Heart left ventricle (tissue), 16 donors: ENCODE measurements around the gene ST6GALNAC1. TPM values are rescaled to one million over a fixed set of nuclear protein-coding genes. Genes with fewer than 3 reads are reported as not detected.

Source experiments
- ATAC-seq, 4 donors: fragments of 200-7000 bp; cut with Tn5 transposase; one replicate each; pipeline ENCODE4 v1.9.1; 2020 to 2022; ENCODE audit warnings: moderate library complexity in 4 of 4, mild to moderate bottlenecking in 3 of 4, moderate number of reproducible peaks in 1 of 4
- DNase-seq, 5 donors: peaks; one replicate each; pipeline ENCODE4 v3.0.0-alpha.2; 2020
- H3K27ac ChIP-seq, 12 donors: fragments of 200-600 bp; sonication (generic) in 4 of 12; one replicate each; pipeline versions ENCODE4 v1.5.0 to v1.8.0; 2016 to 2022; ENCODE audit warnings: mild to moderate bottlenecking in 2 of 12
- H3K27me3 ChIP-seq, 9 donors: fragments of 200-600 bp; sonication (generic) in 2 of 9; one replicate each; pipeline versions ENCODE4 v1.5.1 to v1.8.0; 2016 to 2022; ENCODE audit warnings: mild to moderate bottlenecking in 3 of 9
- H3K36me3 ChIP-seq, 9 donors: fragments of 200-600 bp; sonication (generic) in 2 of 9; one replicate each; pipeline versions ENCODE4 v1.5.0 to v1.8.0; 2018 to 2022; ENCODE audit warnings: mild to moderate bottlenecking in 2 of 9
- H3K4me1 ChIP-seq, 12 donors: fragments of 200-600 bp; sonication (generic) in 4 of 12; one replicate each; pipeline versions ENCODE4 v1.5.0 to v1.8.0; 2016 to 2022; ENCODE audit warnings: mild to moderate bottlenecking in 3 of 12
- H3K4me3 ChIP-seq, 12 donors: fragments of 200-600 bp; sonication (generic) in 4 of 12; one replicate each; pipeline versions ENCODE4 v1.5.0 to v1.8.0; 2017 to 2022; ENCODE audit warnings: mild to moderate bottlenecking in 9 of 12, moderate library complexity in 4 of 12
- H3K9me3 ChIP-seq, 12 donors: fragments of 200-600 bp; sonication (generic) in 4 of 12; one replicate each; pipeline versions ENCODE4 v1.5.0 to v1.8.0; 2016 to 2022; ENCODE audit warnings: mild to moderate bottlenecking in 1 of 12
- POLR2A ChIP-seq, 2 donors: fragments of 450-650 bp; IDR thresholded peaks; one replicate each; pipeline ENCODE4 v1.6.1; 2017; ENCODE audit warnings: antibody characterized with exemption in 2 of 2, mild to moderate bottlenecking in 2 of 2, moderate library complexity in 2 of 2
- WGBS, 4 donors: extraction: QIAGEN DNeasy Blood & Tissue Kit in 2 of 4; methylation state at CpG; one replicate each; pipeline versions ENCODE4 v1.1.5 to v1.1.7; 2013 to 2018; 5-methylcytosine and 5-hydroxymethylcytosine counted together
- intact Hi-C, 10 donors: fragments of 100-400 bp; cut with DNase I; formaldehyde crosslinking; loops; one replicate each; pipeline versions ENCODE4 v1.11.1 to v1.14.2; 2022
- polyA plus RNA-seq, 2 donors: library from polyadenylated mRNA; stranded (reverse); fragments of 200-250 nt; gene quantifications; one replicate each; pipeline ENCODE4 v1.2.3, GENCODE V29; 2013
- total RNA-seq, 9 donors: library from RNA; depleted of rRNA in 2 of 9; stranded (reverse); fragments of >200 nt in 2 of 9; fragmentation: NEBNext Ultra II Directional in 3 of 9; extraction: Animal tissue kit (Norgen Biotek cat#: 25700) in 3 of 9; gene quantifications; one replicate each; pipeline versions ENCODE4 v1.1.0 to v1.2.4, GENCODE V29; 2016 to 2023
- TF ChIP-seq, protein P1 (sequence below), 12 donors: fragments of 200-600 bp; sonication (generic) in 4 of 12; IDR thresholded peaks; one replicate each; pipeline versions ENCODE4 v1.5.0 to v1.8.0; 2018 to 2022; ENCODE audit warnings: antibody characterized with exemption in 12 of 12, mild to moderate bottlenecking in 5 of 12
- donor health status: ischemic (EF 13 %, LVEDD 7.1; RV severe dilation, severe dysfunction).
- donor health status: healthy with polysubstance abuse.
- donor health status: DM: no; HTN: yes; CAD: no.
- donor health status: DM: no; HTN: no; CAD: no.
- donor health status: ischemic (EF 25% LVEDD 6.9; RV normal size, moderate dysfunction).
- donor health status: ischemic (EF 25% LVEDD 5.7; RV mildly dilated, moderate dysfunction).
- donor health status: healthy.
- donor health status: DM: yes; HTN: yes; CAD: no.
- donor health status: ischemic (EF 35%, LVEDD 5.7; RV mildly dilated, moderate dysfunction).
- donor health status: nonischemic (EF 11% LVEDD 7.7; RV severe dilation, severe dysfunction).
- donor health status: DM: yes; HTN: yes; CAD: no.
- donor health status: PGD.
- donor health status: ischemic (EF 29% LVEDD 5.4; RV normal size, mild dysfunction).
- donor health status: nonischemic (EF 23%, LVEDD 6.1; RV moderate dilation, normal function).

Gene ST6GALNAC1
- total and polyA plus RNA-seq, 11 donors, result 1.7 to 10.3 (median 3.5) TPM

DNA sequence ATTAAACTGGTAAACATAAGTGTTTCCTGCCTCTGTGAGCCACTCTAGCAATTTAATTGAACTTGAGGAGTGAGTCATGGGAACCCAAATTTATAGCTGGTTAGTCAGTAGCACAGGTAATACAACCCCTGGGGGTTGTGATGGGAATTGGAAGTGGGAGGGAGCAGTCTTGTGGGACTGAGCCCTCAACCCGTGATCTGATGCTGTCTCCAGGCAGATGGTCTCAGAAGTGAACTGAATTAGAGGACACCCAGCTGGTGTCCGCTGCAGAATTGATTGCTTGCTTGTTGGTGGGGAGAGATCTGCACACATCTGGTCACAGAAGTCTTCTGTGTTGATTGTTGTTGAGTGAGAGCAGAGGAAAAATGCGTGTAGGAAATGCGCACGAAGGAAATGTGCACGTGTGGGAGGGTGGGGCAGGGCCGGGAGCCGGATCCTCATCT, 50.2 kb downstream of the ST6GALNAC1 start:
- H3K36me3 ChIP-seq, result no peaks in the 10 kb centered on the region
- no peak for DNase-seq
- ATAC-seq, result peak in 1 of 4 donors; percentile 9
- H3K9me3 ChIP-seq, result no peaks in the 10 kb centered on the region
- no peak overlapping the region for H3K27ac ChIP-seq
- no peak overlapping the region for H3K4me3 ChIP-seq
- H3K4me1 ChIP-seq, result peaks cover 0 to 13% (median 0%) of the 10 kb centered on the region in 12 donors
- TF ChIP-seq, protein P1, sequence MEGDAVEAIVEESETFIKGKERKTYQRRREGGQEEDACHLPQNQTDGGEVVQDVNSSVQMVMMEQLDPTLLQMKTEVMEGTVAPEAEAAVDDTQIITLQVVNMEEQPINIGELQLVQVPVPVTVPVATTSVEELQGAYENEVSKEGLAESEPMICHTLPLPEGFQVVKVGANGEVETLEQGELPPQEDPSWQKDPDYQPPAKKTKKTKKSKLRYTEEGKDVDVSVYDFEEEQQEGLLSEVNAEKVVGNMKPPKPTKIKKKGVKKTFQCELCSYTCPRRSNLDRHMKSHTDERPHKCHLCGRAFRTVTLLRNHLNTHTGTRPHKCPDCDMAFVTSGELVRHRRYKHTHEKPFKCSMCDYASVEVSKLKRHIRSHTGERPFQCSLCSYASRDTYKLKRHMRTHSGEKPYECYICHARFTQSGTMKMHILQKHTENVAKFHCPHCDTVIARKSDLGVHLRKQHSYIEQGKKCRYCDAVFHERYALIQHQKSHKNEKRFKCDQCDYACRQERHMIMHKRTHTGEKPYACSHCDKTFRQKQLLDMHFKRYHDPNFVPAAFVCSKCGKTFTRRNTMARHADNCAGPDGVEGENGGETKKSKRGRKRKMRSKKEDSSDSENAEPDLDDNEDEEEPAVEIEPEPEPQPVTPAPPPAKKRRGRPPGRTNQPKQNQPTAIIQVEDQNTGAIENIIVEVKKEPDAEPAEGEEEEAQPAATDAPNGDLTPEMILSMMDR (IDR thresholded peaks at IDR 0.05), result no peak
- TF ChIP-seq POLR2A (IDR thresholded peaks at IDR 0.05), result no peak
- peaks cover 0 to 10% (median 0%) of the 10 kb centered on the region in 9 donors for H3K27me3 ChIP-seq
- intact Hi-C loops, result no loop called here
- WGBS, 4 donors, result 59 to 70% (median 67%) methylated on average over 8 of the region's 8 CpGs

DNA sequence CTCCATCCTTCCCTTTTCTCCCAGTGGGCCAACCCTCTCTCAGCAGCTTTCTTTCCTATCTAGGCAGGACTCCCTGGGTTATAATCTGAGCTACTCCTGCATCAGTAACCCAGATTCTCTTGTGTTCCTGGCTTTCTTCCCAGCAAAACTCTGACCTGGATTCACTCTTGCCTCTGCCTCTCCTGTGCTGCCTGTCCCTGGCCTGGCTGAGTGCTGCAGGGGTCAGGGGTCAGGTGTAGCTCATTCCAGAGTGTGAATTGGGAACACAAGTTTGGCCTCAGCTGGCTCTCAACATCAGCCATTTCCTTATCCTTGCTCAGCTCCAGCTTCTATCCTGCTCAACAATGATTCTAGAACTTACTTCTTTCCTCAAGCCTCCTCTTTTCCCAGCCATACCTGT, 55.4 kb downstream of the ST6GALNAC1 start:
- DNase-seq (no peak), ATAC-seq (no peak)
- TF ChIP-seq, protein P1 (IDR thresholded peaks at IDR 0.05), result no peak
- TF ChIP-seq POLR2A (IDR thresholded peaks at IDR 0.05), result no peak
- Histone ChIP-seq H3K27me3 (peaks cover 0 to 43% (median 3%) of the 10 kb centered on the region in 9 donors), H3K36me3 (no peaks in the 10 kb centered on the region), H3K4me3 (no peak overlapping the region), H3K9me3 (no peaks in the 10 kb centered on the region), H3K27ac (no peak overlapping the region), H3K4me1 (peaks cover 0 to 25% (median 17%) of the 10 kb centered on the region in 12 donors)
- intact Hi-C loops, result loop anchor here in 3 of 10 donors (5.0 kb wide), 2 partner anchors 34 to 66 kb away; no protein-coding TSS in a partner anchor

DNA sequence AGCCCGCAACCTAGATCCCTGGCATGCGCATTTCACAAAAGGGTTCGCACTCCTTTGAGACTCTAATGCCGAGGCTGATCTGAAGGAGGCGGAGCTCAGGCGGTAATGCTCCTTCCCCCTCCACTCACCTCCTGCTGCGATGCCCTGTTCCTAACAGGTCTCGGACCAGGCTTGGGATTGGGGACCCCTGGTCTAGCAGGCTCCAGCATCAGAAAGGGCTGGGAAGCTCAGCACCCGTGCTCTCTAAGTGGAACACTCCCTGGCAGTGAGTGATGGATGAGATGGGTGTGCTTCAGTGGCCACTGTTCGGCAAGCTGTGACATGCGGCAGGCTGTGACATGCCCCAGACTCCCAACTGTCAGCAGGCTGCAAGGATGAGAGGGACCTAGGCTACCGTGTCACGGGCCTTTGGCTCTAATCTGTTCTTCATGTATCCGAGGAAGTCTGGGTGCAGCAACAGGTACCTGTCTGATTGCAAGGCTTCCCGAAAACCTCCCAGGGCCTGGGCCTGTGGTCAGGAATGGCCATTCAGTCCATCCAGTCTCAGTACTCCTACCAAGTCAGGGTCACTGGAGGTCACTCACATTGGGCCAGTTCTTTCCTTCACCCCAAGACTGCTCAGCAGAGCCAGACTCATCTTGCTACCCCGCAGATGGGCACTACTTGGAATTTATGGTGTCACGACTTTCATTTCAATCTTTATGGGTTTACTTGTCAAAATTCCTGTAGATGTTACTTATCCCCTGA, 56.6 kb downstream of the ST6GALNAC1 start:
- Histone ChIP-seq H3K4me1 (peaks cover 0 to 25% (median 17%) of the 10 kb centered on the region in 12 donors), H3K4me3 (no peak overlapping the region), H3K27ac (no peak overlapping the region), H3K27me3 (peaks cover 0 to 43% (median 3%) of the 10 kb centered on the region in 9 donors), H3K36me3 (no peaks in the 10 kb centered on the region), H3K9me3 (no peaks in the 10 kb centered on the region)
- no peak for DNase-seq
- TF ChIP-seq, protein P1 (IDR thresholded peaks at IDR 0.05), result no peak
- TF ChIP-seq POLR2A (IDR thresholded peaks at IDR 0.05), result no peak
- intact Hi-C loops, result loop anchor here in 4 of 10 donors (1.0 to 5.0 kb wide), 4 partner anchors 35 to 65 kb away; no protein-coding TSS in a partner anchor
- whole genome bisulfite sequencing, 4 donors, result 34 to 51% (median 47%) methylated on average over 15 to 17 of the region's 17 CpGs
- ATAC-seq, result no peak
